HepG2 (cell line): ENCODE data around the gene PRKAB1. TPM values are rescaled to one million over a fixed set of nuclear protein-coding genes. Genes with fewer than 3 reads are reported as not detected.

Source experiments
- ATAC-seq: fragments of 200-7000 bp; cut with Tn5 transposase; 3 replicates; pipeline ENCODE4 v1.9.1; 2020; ENCODE audit warnings: mild to moderate bottlenecking, moderate library complexity
- BruUV-seq: library from RNA; stranded (reverse); fragments of 400-500 nt; replicated peaks from 2 replicates; lab custom pipeline; 2021; lab: Mats Ljungman, UMichigan
- CTCF ChIA-PET: fragments of 300-600 bp; formaldehyde crosslinking; extraction: SDS; loops from one replicate; lab custom pipeline; 2021; ENCODE audit warnings: low total read pairs, inconsistent platforms, low intra/inter-chr PET ratio; lab: Yijun Ruan, JAX
- POLR2A ChIA-PET: fragments of 350-600 bp; sonication (Branson Sonifier 250); formaldehyde crosslinking; loops from one replicate; lab custom pipeline; 2020; ENCODE audit warnings: antibody characterized with exemption, inconsistent platforms; lab: Yijun Ruan, JAX
- DNase-seq: peaks from one replicate; pipeline ENCODE4 v3.0.0-alpha.2; 2015; ENCODE audit warnings: low spot score
- FAIRE-seq: peaks from 3 replicates; lab custom pipeline; 2011; peaks lifted over from hg19 to GRCh38; lab: Jason Lieb, UNC
- H2AFZ ChIP-seq: one replicate; pipeline ENCODE4 v1.6.1; 2011; ENCODE audit warnings: low read length, inconsistent platforms
- H3K27ac ChIP-seq: fragments of 300-600 bp; 3 replicates; pipeline ENCODE4 v1.8.0; 2011; ENCODE audit warnings: mixed run types, mild to moderate bottlenecking, mixed read lengths, low read length, inconsistent platforms; ENCODE audit not compliant: insufficient read depth; ENCODE audit errors: extremely low read length
- H3K27me3 ChIP-seq, 2 experiments: fragments of 200-600 bp in 1 of 2; 2 replicates in 1 of 2; 3 replicates in 1 of 2; pipeline versions ENCODE4 v1.6.0 to v1.8.0; 2011; ENCODE audit warnings: low read length in 2 of 2, mild to moderate bottlenecking in 2 of 2, moderate library complexity in 2 of 2, inconsistent platforms in 1 of 2; ENCODE audit not compliant: insufficient read depth in 2 of 2, control insufficient read depth in 1 of 2
- H3K36me3 ChIP-seq, 2 experiments: fragments of 200-600 bp in 1 of 2; replicated peaks in 1 of 2; 2 replicates in 1 of 2; 3 replicates in 1 of 2; pipeline versions ENCODE4 v1.5.1 to v1.8.0; 2011; ENCODE audit warnings: low read length in 2 of 2, inconsistent platforms in 1 of 2; ENCODE audit not compliant: insufficient read depth in 2 of 2, control insufficient read depth in 1 of 2
- H3K4me1 ChIP-seq: 2 replicates; pipeline ENCODE4 v1.5.1; 2012; ENCODE audit warnings: low read length, inconsistent platforms; ENCODE audit not compliant: insufficient read depth
- H3K4me2 ChIP-seq: 2 replicates; pipeline ENCODE4 v1.6.0; 2011; ENCODE audit warnings: low read depth, low read length, inconsistent platforms
- H3K4me3 ChIP-seq, 3 experiments: fragments of 200-600 bp in 1 of 3; sonication (generic), shearing (Covaris generic) in 1 of 3; replicated peaks in 1 of 3; 2 replicates each; pipeline ENCODE4 v1.5.1; 2011 to 2016; ENCODE audit warnings: low read length in 3 of 3, inconsistent platforms in 2 of 3, low read depth in 2 of 3, mild to moderate bottlenecking in 2 of 3, control low read depth in 1 of 3, mixed read lengths in 1 of 3; ENCODE audit not compliant: insufficient read depth in 1 of 3
- H3K79me2 ChIP-seq: one replicate; pipeline ENCODE4 v1.6.1; 2011; ENCODE audit warnings: low read length, inconsistent platforms; ENCODE audit not compliant: insufficient read depth
- H3K9ac ChIP-seq: 2 replicates; pipeline ENCODE4 v1.6.0; 2011; ENCODE audit warnings: mild to moderate bottlenecking, low read depth, low read length, inconsistent platforms; ENCODE audit not compliant: insufficient read depth
- H3K9me3 ChIP-seq: 2 replicates; pipeline ENCODE4 v1.5.1; 2012; ENCODE audit warnings: mild to moderate bottlenecking, low read length
- H4K20me1 ChIP-seq: 2 replicates; pipeline ENCODE4 v1.6.0; 2011; ENCODE audit warnings: inconsistent platforms, mild to moderate bottlenecking, low read length, moderate library complexity; ENCODE audit not compliant: insufficient read depth
- AKNA ChIP-seq: sonication (generic); formaldehyde crosslinking; IDR thresholded peaks from 2 replicates; pipeline ENCODE4 v1.4.0; 2020; ENCODE audit warnings: missing genetic modification reagents, borderline replicate concordance
- DBP ChIP-seq: sonication (generic); formaldehyde crosslinking; IDR thresholded peaks from 2 replicates; pipeline ENCODE4 v1.4.0; 2020; ENCODE audit warnings: missing genetic modification reagents; ENCODE audit errors: not compliant biosample characterization
- MXD4 ChIP-seq: IDR thresholded peaks from 2 replicates; pipeline ENCODE4 v1.6.1; 2016; ENCODE audit warnings: mild to moderate bottlenecking, missing biosample characterization, missing genetic modification reagents
- ZHX1 ChIP-seq: sonication (generic); formaldehyde crosslinking; IDR thresholded peaks from 2 replicates; pipeline ENCODE4 v1.8.1; 2022; ENCODE audit warnings: low read depth, mild to moderate bottlenecking, missing genetic modification reagents
- ZIK1 ChIP-seq: sonication (generic); formaldehyde crosslinking; IDR thresholded peaks from 2 replicates; pipeline ENCODE4 v1.5.0; 2020; ENCODE audit warnings: mild to moderate bottlenecking, low read depth, missing genetic modification reagents, borderline replicate concordance
- ZNF407 ChIP-seq: sonication (generic); formaldehyde crosslinking; IDR thresholded peaks from one replicate; pipeline ENCODE4 v1.5.1; 2020; ENCODE audit warnings: mild to moderate bottlenecking, missing genetic modification reagents; ENCODE audit errors: not compliant biosample characterization
- WGBS: methylation state at CpG from one replicate; pipeline ENCODE4 v1.1.6; 2017; ENCODE audit warnings: low lambda C conversion rate; 5-methylcytosine and 5-hydroxymethylcytosine counted together
- in situ Hi-C: cut with HindIII; loops from 2 replicates; pipeline ENCODE4 v1.10.0; 2017; ENCODE audit warnings: low pct_unique_long_range_greater_than_20kb; ENCODE audit not compliant: extremely low pct_ligation_motif_present
- intact Hi-C: fragments of 100-400 bp; cut with micrococcal nuclease; formaldehyde crosslinking; loops from one replicate; pipeline ENCODE4 v1.10.0; 2022; ENCODE audit not compliant: unreplicated experiment
- polyA plus RNA-seq, 8 experiments: library from polyadenylated mRNA; depleted of rRNA in 3 of 8; stranded (reverse) in 7 of 8; unstranded in 1 of 8; fragments of >200 nt; fragmentation: Illumina TruSeq in 4 of 8; extraction: Trizol in 4 of 8; gene quantifications; 2 replicates each; pipeline versions ENCODE4 v1.2.1 to v1.2.3, GENCODE V29; 2011 to 2016; ENCODE audit warnings: low read depth in 4 of 8, missing spikeins in 1 of 8, mixed read lengths in 1 of 8; ENCODE audit not compliant: insufficient read depth in 1 of 8
- total RNA-seq, 5 experiments: library from RNA; depleted of rRNA; stranded (reverse); fragments of >200 nt; fragmentation: Illumina TruSeq; extraction: Trizol; gene quantifications; 2 replicates each; pipeline ENCODE4 v1.2.3, GENCODE V29; 2016; ENCODE audit warnings: low read depth in 1 of 5

The PRKAB1 gene
- total and polyA plus RNA-seq, 2 of the 13 experiments (the other 11 are each of a cell fraction or from before 2014, with no cell fraction given) = 28.4 to 35.5 TPM

- ATAC-seq = no peak
- FAIRE-seq = no peak
- Histone ChIP-seq H3K4me2 (no peak overlapping the region), H3K4me1 (no peaks in the 10 kb centered on the region), H3K9ac (no peak overlapping the region), H4K20me1 (no peaks in the 10 kb centered on the region), H3K79me2 (no peaks in the 10 kb centered on the region), H3K27ac (no peak overlapping the region), H3K36me3 (peaks cover 4 to 20% of the 10 kb centered on the region in 2 experiments), H3K27me3 (no peaks in the 10 kb centered on the region), H3K4me3 (no peak overlapping the region)
- in situ Hi-C loops = no loop called here
- no TSS peak for BruUV-seq
- no peak for DNase-seq
- WGBS = 98% methylated on average over 6 of the region's 6 CpGs
- TF ChIP-seq ZIK1 (CRISPR knock-in tag) (no peak), ZNF407 (CRISPR knock-in tag) (no peak), ZHX1 (no peak), MXD4 (no peak), DBP (no peak), AKNA (CRISPR knock-in tag) (no peak)
- TF ChIP-seq, all 625 proteins: peak for 0
- intact Hi-C loops = no loop called here
- ChIA-PET POLR2A (no interaction called here), CTCF (no interaction called here)
- Histone ChIP-seq H2AFZ (no peak overlapping the region), H3K9me3 (no peaks in the 10 kb centered on the region)
Measured at GRCh38 chr12:119700078-119700477, 32.1 kb downstream of the PRKAB1 start.
